Glutamatergic neuron (in vitro differentiated cells): Measurements from ENCODE around the gene MSLN. TPM values are rescaled to one million over a fixed set of nuclear protein-coding genes. Genes with fewer than 3 reads are reported as not detected.
A peak's percentile ranks its signal among the peaks of the same experiment; 100 is the strongest.

Experiments
- DNase-seq: peaks from one replicate; pipeline ENCODE4 v3.0.0; 2022
- H3K27ac Mint-ChIP-seq: one replicate; pipeline ENCODE4 v1.8.0; 2020; ENCODE audit warnings: mild to moderate bottlenecking, mixed read lengths, inconsistent platforms; ENCODE audit not compliant: unreplicated experiment
- H3K27me3 Mint-ChIP-seq: one replicate; pipeline ENCODE4 v1.8.0; 2020; ENCODE audit warnings: mild to moderate bottlenecking, moderate library complexity, mixed read lengths, inconsistent platforms; ENCODE audit not compliant: unreplicated experiment
- H3K36me3 Mint-ChIP-seq: one replicate; pipeline ENCODE4 v1.8.0; 2020; ENCODE audit warnings: mild to moderate bottlenecking, mixed read lengths, inconsistent platforms; ENCODE audit not compliant: unreplicated experiment
- H3K4me1 Mint-ChIP-seq: one replicate; pipeline ENCODE4 v1.8.0; 2020; ENCODE audit warnings: mild to moderate bottlenecking, low read depth, mixed read lengths, inconsistent platforms; ENCODE audit not compliant: unreplicated experiment
- H3K4me3 Mint-ChIP-seq: one replicate; pipeline ENCODE4 v1.8.0; 2020; ENCODE audit warnings: mild to moderate bottlenecking, mixed read lengths, inconsistent platforms; ENCODE audit not compliant: unreplicated experiment
- H3K9me3 Mint-ChIP-seq: one replicate; pipeline ENCODE4 v1.8.0; 2020; ENCODE audit warnings: mild to moderate bottlenecking, moderate library complexity, mixed read lengths, inconsistent platforms; ENCODE audit not compliant: unreplicated experiment
- CTCF ChIP-seq: fragments of 200-600 bp; sonication (generic); IDR thresholded peaks from one replicate; pipeline ENCODE4 v1.5.0; 2021; ENCODE audit not compliant: partially characterized antibody, unreplicated experiment
- total RNA-seq: library from RNA; stranded (reverse); fragmentation: NEBNext Ultra II Directional; extraction: Animal tissue kit (Norgen Biotek cat#: 25700); gene quantifications from one replicate; pipeline ENCODE4 v1.2.1, GENCODE V29; 2021; ENCODE audit not compliant: unreplicated experiment

Gene MSLN
- total RNA-seq, 1 donor from 2014 or later = not detected

- DNase-seq = no peak
- Mint-ChIP-seq H3K9me3 (no peaks in the 10 kb centered on the region), H3K27me3 (peaks cover 6% of the 10 kb centered on the region), H3K27ac (no peak overlapping the region), H3K4me1 (no peaks in the 10 kb centered on the region), H3K36me3 (no peaks in the 10 kb centered on the region), H3K4me3 (no peak overlapping the region)
- no peak for TF ChIP-seq CTCF
Measured at GRCh38 chr16:725463-726187, 34.9 kb upstream of the MSLN start.

GRCh38 chr16:726188-726437 is 34.4 kb upstream of the MSLN start:
- H3K9me3 Mint-ChIP-seq = no peaks in the 10 kb centered on the region
- H3K27ac Mint-ChIP-seq = no peak overlapping the region
- no peaks in the 10 kb centered on the region for H3K36me3 Mint-ChIP-seq
- no peaks in the 10 kb centered on the region for H3K4me1 Mint-ChIP-seq
- no peak overlapping the region for H3K4me3 Mint-ChIP-seq
- TF ChIP-seq CTCF = no peak
- DNase-seq = no peak
- H3K27me3 Mint-ChIP-seq = peaks cover 6% of the 10 kb centered on the region

- Mint-ChIP-seq H3K27ac (no peak within 1 kb of the TSS), H3K4me1 (no peaks in the 10 kb centered on the region), H3K36me3 (no peaks in the 10 kb centered on the region), H3K27me3 (peaks cover 6% of the 10 kb centered on the region), H3K9me3 (no peaks in the 10 kb centered on the region), H3K4me3 (peak within 1 kb of the TSS; percentile 63)
- peak; percentile 79 for DNase-seq
- TF ChIP-seq CTCF = no peak
Measured at GRCh38 chr16:726438-727290, 33.9 kb upstream of the MSLN start, which contains the start of the genes CCDC78 and HAGHL. Gene CCDC78, minus strand, starts transcription at chr16:726443. Its CDS starts 76 bp downstream, at chr16:726367. Gene HAGHL, plus strand, starts transcription at chr16:727106. Its CDS starts 404 bp downstream, at chr16:727510.

GRCh38 chr16:727291-727977 is 33.1 kb upstream of the MSLN start:
- Mint-ChIP-seq H3K27ac (no peak overlapping the region), H3K4me1 (no peaks in the 10 kb centered on the region)

More at GRCh38 chr16:727291-727977, 33.1 kb upstream of the MSLN start:
- no peaks in the 10 kb centered on the region for H3K36me3 Mint-ChIP-seq
- H3K9me3 Mint-ChIP-seq = no peaks in the 10 kb centered on the region
- no peak for DNase-seq
- peak overlapping the region; percentile 52 for H3K4me3 Mint-ChIP-seq
- TF ChIP-seq CTCF = no peak
- H3K27me3 Mint-ChIP-seq = peaks cover 6% of the 10 kb centered on the region
